CD4-positive, alpha-beta T cell treated with Interferon gamma for 1 hour (primary cell): Measurements from ENCODE around the gene APH1A.
"Not testable (repeated sequence)": the region's sequence is repeated elsewhere in the genome, so short reads cannot be mapped to it uniquely, and the experiment has no call there.

Experiments used
- DNase-seq: peaks from one replicate; pipeline ENCODE4 v3.0.0-alpha.2; 2020

APH1A gene

GRCh38 chr1:150233359-150234308 is 35.2 kb downstream of the APH1A start:
- DNase-seq, result no peak

- not testable (repeated sequence) for DNase-seq
Measured at GRCh38 chr1:150232921-150233320, 35.9 kb downstream of the APH1A start.

GRCh38 chr1:150228246-150228645 is 40.6 kb downstream of the APH1A start:
- DNase-seq, result not testable (repeated sequence)

GRCh38 chr1:150227228-150227627 is 41.6 kb downstream of the APH1A start:
- DNase-seq, result no peak

- no peak for DNase-seq
Measured at GRCh38 chr1:150226486-150226885, 42.3 kb downstream of the APH1A start.

GRCh38 chr1:150225546-150225945 is 43.3 kb downstream of the APH1A start:
- DNase-seq, result no peak

GRCh38 chr1:150224983-150225382 is 43.8 kb downstream of the APH1A start:
- no peak for DNase-seq

GRCh38 chr1:150221552-150221951 is 47.3 kb downstream of the APH1A start:
- no peak for DNase-seq

GRCh38 chr1:150215855-150216254 is 53.0 kb downstream of the APH1A start:
- not testable (repeated sequence) for DNase-seq
